ENCODE results near the gene OR4E2.

GRCh38 chr14:21656980-21657379 lies 3.3 kb downstream of the OR4E2 start:
- TF ChIP-seq CTCF (IDR thresholded peaks at IDR 0.05), result no peak
- no peak for TF ChIP-seq POLR2A (IDR thresholded peaks at IDR 0.05)
- TF ChIP-seq POLR2AphosphoS5 (IDR thresholded peaks at IDR 0.05), result no peak
